Stimulated activated CD4-positive, alpha-beta T cell treated with anti-CD3 and anti-CD28 coated beads, Interleukin-1b, Interleukin-23, amount 100 ng/mL, for 1 hour (primary cell): Measurements from ENCODE around the gene CASK.

Source experiments
- DNase-seq, 2 donors: peaks; one replicate each; pipeline ENCODE4 v3.0.0-alpha.2; 2020; ENCODE audit warnings: low read depth in 2 of 2

Gene CASK

DNA sequence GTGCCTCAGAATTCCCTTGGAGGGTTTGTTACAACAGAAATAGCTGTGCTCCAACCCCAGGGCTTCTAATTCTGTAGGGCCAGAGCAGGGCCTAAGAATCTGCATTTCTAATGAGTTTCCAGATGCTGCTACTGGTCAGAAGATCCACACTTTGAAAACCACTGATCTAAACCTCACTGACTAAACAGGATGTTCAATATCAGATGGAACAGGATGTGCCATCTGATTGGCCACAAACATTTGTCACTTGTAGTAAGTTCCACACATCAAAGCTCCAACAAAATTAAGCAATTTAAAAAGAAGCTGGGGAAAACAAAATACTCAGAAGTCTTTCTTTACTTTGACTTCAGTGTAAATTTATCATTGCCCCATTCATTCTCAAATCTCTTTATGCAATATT lies 14.3 kb downstream of the CASK start:
- no peak for DNase-seq

DNA sequence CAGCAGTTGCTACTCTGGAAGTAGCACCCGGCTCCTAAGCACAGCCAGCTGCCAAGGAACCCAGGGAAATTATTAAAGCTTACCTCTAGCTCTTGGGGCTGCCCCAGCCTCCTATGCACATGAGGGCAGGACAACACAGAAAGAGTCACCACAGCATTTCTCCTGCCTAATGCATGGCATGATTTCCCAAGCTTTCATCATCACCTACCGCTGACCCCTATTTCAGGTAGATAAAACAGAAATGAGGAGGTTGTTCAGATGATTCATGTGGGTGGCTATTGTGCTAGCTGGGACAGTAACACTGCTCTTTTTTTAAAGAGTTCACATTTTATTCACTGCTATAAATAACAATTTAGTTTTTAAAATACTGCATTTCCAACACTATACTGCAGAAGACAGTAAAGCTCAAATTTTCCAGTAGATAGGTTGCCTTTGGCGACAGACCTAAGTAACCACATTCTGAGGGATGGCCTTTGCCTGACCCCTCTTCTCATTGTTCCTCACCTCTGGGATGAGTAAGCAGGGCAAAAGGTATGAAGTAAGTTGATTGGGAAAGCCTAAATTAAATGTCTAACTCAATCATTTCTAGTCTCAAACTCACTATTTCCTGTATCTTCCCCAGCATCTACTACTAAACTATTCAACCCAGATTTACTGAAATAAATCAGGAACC lies 16.7 kb downstream of the CASK start:
- no peak for DNase-seq

DNA sequence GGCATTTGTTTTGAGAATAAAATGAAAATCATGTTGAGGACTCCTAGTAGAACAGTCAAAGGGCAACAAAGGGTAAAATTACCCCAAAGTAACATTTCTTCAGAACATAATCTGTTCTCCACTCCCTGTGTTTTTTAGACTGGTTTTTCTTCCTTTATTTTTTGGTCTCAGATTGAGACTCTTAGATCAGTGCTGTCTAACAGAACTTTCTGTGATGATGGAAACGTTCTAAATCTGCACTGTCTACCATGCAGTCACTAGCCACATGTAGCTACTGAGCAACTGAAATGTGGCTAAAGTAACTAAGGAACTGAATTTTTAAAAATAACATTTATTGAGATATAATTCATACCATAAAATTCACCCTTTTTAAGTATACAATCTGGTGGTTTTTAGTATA lies 19.8 kb downstream of the CASK start:
- DNase-seq = no peak

DNA sequence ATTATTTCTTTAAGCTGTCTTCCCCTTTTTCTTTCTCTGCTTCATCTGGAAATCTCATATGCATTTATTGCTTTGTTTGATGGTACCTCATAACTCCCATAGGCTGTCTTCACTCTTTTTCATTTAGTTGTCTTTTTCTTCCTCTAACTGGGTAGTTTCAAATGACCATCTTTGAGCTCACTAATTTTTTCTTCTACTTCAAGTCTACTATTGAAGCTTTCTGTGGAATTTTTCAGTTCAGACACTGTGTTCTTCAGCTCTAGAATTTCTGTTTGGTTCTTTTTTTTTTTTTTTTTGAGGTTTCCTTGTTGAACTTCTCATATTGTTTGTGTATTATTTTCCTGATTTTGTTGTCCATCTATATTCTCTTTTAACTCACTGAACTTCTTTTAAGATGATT lies 23.0 kb downstream of the CASK start:
- no peak for DNase-seq

DNA sequence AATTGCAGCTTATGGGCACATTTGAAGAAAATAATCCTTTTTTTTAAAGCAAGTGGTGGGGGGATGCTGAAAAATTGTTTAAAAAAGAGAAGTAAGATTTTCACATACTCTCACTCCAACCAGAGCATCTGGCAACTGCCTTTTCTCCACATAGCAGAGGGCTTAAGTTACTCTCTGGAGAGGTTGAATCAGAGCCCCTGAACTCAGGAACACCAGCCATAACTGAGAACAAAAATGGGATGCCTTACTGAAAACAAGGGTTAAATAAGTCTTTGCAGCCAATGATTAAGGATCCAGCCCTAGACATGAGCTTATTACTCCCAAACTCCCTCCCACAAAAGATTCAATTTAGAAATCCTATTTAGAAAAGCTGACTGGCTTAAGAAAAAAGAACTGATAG lies 27.5 kb downstream of the CASK start:
- no peak for DNase-seq

DNA sequence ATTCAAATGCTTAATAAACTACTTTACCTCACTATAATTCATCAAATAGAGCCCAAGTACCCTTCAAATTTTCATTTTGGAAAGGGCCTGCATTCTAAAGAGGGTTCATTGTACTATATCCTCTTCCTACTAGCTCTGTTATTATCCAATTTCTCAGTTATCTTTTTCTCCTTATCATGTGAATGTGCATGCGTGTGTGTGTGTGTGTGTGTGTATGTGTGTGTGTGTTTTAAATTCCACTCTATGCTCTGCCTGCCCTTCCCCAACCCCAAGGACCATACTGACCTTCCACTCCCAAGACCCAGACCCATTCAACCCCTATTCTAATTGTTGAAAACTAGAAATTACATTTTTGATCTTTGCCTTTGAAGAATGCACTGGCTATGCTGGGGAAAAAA lies 33.3 kb downstream of the CASK start:
- DNase-seq = no peak

DNA sequence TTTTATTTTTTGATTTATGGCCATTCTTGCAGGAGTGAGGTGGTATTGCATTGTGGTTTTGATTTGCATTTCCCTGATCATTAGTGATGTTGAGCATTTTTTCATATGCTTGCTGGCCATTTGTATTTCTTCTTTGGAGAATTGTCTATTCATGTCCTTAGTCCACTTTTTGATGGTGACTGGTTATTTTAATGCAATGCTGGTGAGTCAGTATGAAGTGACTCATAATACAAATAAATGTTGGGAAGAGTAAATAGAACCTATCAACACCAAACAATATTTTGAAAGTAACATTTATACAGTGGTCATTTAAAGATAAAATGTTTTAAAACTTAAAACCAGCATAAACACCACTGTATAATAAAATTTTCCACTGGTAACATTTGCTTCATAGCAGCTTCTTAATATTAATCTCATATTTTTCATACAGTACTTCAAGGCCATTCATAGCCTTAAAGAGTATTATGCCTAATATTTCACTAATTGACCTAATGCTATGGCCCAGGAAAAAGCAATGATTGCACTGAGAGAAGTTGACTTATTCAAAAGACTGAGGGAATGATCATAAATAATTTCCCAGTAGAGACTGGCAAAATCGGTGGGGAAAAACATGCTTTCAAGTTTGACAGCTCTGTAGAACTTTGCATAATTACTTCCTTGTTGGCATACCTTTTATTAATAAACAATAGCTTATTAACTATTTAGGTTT lies 33.9 kb downstream of the CASK start:
- no peak for DNase-seq

DNA sequence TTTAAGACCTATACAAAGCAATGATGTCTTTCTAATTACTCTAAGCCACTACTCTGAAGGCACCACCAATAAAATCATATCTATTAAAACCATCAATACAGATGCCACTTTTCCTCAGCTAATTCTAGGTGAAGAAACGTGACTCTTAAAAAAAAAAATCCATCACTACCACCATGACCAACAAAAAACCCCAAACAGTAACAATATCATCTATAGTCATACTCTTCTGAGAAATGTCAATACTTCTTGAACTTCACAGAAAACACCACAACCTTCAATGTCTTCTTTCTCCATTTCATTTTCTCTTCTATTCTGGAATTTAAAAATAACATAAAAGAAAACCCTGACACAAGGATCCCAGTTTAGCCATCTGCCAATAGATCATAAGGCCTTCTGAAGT lies 35.7 kb downstream of the CASK start:
- DNase-seq = no peak

DNA sequence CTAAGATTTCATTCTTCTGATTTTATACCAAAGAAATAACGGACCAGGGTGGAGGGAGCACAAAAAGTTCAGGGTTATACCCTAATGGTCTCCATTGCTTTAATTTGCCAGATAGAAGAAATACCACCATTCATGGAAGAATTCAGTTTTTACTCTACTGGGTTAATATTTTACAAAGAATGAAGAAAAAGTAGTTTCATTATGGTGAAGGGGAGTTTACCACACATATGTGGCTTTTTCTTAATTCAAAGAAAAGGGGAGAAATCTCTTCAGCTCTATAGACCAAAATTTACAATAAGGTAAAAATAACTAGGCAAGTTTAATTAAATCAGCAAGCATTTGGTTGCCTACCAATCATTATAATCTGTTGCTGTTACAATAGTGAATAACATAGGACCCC lies 37.6 kb downstream of the CASK start:
- no peak for DNase-seq

DNA sequence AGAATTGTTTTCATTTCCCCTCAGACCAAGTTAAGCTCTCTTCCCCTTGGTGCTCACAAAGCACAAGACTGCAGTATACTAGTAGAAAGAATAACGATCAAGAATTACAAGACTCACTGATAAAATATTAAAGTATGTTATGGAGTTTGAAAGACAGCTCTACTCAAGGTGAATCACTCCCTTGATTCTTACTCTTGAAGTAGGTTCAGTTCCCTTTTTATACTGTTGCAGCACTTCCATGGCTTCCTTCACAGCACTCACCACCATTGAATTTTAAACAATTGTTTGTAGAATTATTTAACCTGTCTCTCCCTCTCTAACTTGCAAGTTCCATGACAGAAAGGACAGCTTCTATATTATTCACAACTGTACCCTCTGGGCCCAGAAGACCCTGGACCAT lies 42.2 kb downstream of the CASK start:
- no peak for DNase-seq

DNA sequence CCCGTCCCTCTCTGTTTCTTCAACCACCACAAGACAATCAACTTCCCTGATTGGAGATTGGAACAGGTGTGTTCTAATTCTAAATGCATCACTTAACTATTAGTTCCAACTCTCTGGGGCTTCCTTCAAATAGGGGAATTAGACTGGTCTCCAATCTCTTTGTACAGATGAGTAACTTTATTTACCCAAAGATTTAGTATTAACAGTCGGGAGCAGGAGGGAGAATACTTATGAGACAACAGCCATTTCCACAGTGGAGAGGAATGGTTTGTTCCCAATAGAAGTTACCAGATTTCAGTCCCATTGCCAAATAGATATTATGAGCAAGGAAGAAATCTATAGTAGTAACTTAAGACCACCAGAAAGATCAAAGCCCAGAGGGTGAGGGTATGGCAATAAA lies 46.2 kb downstream of the CASK start:
- DNase-seq = no peak

DNA sequence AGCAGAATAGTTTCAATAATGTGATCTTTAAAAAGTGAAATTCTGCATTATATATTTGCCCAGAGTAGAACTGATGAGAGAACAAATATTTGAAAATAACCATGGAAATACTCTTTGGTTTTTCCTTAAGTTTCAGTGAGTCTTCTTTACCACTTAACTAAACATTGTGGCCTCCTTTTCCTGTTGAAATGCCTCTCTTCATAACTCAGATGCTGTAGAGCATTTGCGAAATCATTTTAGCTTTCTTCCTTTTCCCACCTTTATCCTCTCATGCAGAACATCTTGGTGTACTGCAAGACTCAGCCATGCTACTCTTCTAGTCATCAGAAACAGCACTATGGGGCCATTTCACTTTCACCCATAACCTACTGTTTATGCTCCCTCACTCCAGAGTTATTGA lies 48.2 kb downstream of the CASK start:
- DNase-seq = no peak

DNA sequence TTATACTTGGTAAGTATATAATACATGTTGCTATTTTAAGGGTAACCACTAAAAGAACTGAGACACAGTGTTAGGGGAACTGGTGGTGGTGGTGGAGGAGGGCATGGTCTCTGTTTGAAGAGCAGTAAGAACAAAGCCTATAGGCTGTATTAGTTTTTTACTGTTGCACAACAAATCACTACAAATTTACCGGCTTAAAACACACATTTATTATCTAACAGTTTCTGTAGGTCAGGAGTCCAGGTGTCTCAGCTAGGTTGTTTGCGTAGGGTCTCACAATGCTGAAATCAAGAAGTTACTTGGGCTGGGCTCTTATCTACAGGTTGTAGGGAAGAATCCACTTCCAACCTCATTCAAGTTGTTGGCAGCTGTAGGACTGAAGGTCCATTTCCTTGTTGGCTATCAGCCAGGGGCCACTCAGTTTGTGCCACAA lies 52.6 kb downstream of the CASK start:
- no peak for DNase-seq

DNA sequence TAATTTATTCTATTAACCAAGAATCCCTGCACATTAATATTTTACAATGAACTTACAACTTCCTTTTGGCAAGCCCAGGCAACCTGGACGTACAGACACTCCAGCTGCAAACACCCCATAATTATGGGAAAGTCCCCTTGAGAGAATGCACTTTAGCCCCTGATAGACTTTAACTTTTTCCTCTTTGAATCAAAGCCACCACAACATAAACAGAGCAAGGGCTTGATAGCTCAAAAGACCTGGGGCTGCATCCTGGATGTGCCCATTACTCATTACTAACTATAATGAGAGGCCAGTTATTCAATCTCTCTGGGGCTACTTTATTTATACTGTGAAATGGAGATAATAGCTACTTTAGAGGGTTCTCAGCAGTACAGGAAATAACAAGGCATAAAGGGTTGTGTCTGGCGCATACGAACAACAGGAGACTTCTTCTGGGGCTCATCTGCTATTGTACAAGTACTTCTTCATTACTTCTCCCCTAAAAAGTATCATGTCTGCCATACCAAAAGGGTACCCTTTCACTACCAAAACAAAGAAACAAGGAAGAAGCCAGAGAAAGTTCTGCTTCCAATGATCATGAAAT lies 54.9 kb downstream of the CASK start:
- DNase-seq = no peak

DNA sequence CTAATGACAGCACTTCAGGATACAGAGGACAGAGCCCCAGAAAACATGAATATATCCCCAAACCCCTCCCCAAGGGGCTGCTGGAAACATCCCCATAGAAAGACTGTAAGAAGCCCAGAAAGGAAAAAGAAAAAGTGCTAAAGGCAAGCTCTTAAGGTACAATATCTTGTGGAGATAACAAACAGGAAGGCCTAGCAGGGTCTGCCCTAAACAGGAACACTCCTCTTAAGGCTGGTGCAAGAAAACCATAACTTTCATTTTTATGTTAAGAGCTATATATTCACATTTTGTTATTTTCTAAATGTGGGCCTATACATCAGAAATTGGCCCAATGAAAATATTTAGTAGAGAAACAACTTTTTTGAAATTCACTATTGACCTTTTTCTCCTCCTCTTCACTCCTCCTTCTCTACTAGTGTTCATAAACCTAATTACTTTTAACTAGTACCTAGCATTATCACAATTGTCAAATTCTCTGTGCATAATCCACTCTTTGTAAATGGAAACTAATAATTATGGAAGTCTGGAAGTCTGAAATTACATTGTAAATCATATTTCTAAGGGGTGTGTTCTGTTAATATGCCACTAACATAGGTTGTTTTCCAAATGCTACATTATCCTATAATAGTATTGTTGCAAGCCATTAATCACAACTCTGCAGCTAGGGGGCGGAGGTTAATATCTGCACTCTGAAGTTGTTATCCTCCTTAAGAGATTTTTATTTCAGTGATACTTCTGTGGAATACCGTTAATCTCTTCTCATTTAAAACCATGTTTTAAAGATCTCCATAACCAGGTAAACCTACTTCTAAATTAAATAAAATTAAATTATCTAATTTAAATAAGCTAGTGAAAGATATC lies 59.8 kb downstream of the CASK start:
- no peak for DNase-seq

DNA sequence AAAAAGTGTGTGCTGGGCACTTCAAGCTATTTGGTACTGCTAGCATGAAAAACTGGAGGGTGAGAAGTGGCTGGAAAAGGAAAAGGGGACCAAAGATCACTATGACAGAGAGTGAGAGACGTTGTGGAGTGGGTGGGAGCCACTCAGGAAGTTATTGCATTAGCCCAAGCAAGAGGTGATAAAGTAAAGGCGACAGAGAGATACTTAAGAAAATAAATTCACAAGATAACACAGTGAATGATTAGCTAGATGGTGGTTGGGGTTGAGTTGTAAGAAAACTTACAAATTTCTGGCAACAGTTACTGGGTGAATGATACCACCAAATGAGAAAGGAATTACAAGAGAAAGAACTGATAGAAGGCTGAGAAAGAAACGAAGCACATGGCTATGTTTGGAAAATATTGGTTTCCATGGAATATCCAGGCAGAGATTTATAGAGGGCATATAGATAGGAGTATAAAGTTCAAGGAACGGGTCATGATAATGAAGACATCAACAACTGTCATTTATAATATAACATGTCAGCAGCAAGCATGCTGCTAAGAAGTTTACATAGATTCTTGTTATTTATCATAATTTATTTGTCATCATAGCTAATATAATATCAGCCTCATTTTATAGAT lies 60.7 kb downstream of the CASK start:
- DNase-seq = no peak

DNA sequence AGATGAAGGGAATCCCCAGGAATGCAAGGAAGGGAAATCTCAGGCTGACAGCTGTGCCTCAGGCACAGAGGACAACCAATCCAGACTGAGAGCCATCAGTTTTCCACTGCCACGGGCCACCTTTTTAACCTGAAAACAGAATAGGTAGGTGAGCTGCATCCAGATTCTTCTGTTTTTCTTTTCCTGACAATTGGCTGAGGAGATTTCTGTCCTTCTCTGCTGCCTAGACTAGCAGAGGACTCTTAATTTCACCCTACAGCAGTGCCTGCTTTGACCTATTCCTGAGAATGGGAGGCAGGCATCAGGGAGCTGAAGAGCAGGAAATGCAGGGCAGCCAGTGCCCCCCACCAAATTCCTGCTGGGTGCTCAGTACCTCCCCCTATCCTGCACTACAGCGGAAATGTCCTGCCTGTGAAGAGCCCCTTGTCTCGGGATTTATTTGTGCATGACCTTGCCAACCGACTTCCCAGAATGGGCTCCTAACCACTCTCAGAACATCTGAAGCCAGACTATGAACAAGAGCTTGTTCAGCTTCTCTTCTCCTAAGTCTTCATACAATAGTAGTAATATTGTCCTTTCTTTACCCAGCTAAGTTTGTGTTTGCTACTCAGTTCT lies 65.1 kb downstream of the CASK start:
- DNase-seq = no peak

DNA sequence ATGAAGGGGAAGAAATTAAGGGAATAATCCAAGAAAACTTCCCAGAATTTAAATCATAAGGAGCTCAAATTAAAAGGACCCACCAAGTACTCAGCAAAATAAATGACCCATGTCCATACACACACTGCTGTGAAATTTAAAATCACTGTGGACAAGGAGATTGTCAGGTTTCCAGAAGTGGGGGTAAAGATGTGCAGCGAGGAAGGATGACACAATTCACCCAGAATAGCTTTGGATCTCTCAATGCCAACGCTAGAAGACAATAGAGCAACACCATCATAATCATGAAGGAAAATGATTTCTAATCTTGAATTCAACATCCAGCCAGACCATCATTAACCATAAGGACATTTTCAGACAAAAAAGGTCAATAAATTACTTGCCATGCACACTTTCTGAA lies 65.7 kb downstream of the CASK start:
- DNase-seq = no peak

DNA sequence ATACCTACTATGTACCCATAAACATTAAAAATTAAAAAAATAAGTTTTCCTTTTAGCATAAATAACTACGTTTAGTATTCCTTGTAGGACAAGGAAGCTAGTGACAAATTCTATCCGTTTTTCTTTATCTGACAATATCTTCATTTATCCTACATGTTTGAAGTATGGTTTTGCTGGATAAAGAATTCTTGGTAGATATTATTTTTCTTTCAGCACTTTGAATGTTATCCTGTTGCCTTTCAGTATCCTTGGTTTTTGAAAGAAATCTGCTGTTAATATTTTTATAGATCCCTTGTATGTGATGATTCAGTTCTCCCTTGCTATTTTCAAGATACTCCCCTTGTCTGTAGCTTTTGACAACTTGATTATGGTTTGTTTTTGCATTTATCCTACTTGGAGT lies 76.6 kb downstream of the CASK start:
- DNase-seq = no peak

DNA sequence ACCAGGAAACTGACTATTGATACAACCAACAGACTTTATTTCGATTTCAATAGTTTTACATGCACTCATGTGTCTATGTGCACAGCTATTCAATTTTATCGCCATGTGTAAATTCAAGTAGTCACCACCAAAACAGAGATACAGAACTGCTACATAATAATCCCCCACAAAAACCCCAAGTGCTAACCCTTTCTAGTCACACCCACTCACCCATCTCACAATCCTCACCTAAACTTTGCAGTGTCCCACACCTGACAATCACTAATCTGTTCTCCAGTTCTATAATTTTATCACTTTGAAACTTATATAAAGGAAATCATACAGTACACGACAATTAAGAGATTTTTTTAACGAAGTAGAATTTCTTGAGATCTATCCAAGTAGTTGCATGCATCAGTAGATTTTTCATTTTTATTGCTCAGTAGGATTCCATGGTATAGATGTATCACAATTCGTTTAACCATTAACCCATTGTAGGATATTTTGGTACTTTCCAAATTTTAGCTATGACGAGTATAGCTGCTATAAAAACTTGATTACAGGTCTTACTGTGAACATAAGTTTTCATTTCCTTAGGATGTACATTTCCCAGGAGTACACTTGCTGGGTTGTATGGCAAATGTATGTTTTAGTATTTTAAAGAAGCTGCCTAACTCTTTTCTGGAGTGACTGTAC lies 85.9 kb downstream of the CASK start:
- DNase-seq = no peak

DNA sequence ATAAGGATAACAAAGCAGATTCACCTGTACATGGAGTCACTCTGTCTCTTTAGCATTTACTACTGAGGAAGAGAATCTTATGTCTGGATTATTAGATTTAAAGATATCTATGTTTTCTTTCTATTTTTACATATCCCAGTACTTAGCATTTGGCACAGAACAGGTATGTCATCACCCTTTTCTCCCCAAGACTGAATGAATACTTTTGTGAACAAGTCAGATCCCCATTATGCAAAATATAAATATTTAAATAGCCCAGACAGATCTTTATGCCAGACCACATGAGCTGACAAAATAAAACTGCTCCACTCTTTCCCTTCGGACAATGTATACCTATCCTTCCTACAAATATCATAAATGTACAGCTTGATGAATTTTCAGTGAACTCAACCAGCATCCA lies 94.5 kb downstream of the CASK start:
- no peak for DNase-seq
